GM12875 (cell line): ENCODE measurements around the gene SPDYE5.

Source experiments
- H3K4me3 ChIP-seq: one replicate; pipeline ENCODE4 v1.5.1; 2011; ENCODE audit warnings: low read depth, low read length, control low read depth
- TF ChIP-seq, protein P1 (sequence below): IDR thresholded peaks from 2 replicates; pipeline ENCODE4 v1.5.1; 2011; ENCODE audit warnings: low read depth, mild to moderate bottlenecking, control low read depth, inconsistent platforms, low read length, moderate library complexity, borderline replicate concordance; ENCODE audit not compliant: insufficient read depth

The SPDYE5 gene

DNA sequence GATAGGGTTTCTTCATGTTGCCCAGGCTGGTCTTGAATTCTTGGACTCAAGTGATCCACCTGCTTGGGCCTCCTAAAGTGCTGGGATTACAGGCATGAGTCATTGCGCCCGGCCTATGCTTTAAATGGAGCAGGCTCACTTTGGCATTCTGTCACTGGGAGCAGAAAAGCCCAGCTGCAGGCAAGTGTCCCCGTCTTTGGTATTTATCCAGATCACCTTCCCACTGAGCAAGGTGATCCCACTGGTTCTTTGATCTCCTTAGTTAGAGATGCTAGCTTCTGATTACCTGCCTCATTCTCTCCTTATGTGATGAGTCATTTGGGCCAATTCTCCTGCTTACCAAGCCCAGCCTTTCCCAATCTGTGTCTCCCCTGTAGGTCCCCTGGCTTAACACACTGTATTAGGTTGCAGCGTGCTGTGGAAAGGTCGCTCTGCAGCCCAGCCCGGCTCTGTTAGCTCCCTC lies 39.3 kb downstream of the SPDYE5 start:
- no peak overlapping the region for H3K4me3 ChIP-seq
- TF ChIP-seq, protein P1, sequence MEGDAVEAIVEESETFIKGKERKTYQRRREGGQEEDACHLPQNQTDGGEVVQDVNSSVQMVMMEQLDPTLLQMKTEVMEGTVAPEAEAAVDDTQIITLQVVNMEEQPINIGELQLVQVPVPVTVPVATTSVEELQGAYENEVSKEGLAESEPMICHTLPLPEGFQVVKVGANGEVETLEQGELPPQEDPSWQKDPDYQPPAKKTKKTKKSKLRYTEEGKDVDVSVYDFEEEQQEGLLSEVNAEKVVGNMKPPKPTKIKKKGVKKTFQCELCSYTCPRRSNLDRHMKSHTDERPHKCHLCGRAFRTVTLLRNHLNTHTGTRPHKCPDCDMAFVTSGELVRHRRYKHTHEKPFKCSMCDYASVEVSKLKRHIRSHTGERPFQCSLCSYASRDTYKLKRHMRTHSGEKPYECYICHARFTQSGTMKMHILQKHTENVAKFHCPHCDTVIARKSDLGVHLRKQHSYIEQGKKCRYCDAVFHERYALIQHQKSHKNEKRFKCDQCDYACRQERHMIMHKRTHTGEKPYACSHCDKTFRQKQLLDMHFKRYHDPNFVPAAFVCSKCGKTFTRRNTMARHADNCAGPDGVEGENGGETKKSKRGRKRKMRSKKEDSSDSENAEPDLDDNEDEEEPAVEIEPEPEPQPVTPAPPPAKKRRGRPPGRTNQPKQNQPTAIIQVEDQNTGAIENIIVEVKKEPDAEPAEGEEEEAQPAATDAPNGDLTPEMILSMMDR = no peak

DNA sequence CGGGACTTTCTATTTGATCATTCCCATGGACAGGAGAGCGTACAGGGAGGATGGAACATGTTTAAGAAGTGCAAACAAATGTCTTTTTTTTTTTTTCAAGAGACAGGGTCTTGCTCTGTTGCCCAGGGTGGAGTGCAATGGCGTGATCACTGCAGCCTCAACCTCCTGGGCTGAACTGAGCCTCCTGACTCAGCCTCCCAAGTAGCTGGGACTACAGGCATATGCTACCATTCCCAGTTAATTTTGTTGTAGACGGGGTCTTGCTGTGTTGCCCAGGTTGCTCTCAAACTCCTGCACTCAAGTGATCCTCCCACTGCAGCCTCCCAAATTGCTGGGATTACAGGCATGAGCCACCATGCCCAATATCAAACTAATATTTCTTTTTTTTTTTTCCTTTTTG lies 40.5 kb downstream of the SPDYE5 start:
- TF ChIP-seq, protein P1 = no peak
- H3K4me3 ChIP-seq = no peak overlapping the region

DNA sequence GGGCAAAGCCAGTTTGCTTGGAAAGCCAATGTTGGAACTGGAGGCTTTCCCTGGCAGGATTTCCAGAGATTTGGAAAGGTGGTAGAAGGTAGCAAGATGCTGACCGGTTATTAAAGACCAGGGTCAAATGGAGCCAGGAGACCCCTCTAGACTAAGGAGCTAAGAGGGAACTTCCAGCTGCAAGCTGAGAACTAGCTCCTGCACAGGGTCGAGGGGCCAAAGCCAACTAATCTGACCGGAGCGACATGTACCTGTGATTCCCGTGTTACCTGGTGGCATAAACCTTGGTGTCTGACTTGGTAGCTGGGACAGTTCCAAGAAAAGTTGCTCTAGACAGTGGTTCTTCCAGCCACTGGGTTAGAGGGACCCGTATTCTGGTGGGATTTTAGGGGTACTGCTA lies 41.8 kb downstream of the SPDYE5 start:
- H3K4me3 ChIP-seq = no peak overlapping the region
- TF ChIP-seq, protein P1 = no peak

DNA sequence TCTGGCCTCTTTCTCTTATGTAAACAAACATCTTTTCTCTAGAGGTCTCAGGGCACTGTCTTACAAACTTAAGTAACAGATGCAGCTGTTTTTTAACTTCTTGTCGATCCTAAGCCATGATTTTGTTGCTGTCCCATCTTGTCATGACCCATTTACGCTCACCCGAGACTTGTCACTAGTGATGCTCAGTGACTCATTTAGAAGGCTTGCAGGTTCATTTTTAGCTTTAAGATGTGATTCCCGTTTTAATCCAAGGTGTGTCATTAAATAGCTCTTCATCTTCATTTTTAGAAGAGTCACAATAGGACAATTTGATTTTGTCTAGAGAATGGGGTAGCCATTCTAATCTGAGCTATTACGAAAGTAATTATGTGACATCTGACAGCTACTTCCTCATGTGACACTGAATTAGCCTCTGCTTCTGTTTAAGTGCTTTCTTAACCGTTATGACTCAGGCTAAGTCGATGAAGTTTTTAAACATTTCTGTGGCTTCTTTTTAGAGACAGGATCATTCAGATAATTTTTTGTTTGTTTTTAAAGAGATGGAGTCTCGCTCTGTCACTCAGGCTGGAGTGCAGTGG lies 42.7 kb downstream of the SPDYE5 start:
- H3K4me3 ChIP-seq = no peak overlapping the region
- TF ChIP-seq, protein P1 = no peak

DNA sequence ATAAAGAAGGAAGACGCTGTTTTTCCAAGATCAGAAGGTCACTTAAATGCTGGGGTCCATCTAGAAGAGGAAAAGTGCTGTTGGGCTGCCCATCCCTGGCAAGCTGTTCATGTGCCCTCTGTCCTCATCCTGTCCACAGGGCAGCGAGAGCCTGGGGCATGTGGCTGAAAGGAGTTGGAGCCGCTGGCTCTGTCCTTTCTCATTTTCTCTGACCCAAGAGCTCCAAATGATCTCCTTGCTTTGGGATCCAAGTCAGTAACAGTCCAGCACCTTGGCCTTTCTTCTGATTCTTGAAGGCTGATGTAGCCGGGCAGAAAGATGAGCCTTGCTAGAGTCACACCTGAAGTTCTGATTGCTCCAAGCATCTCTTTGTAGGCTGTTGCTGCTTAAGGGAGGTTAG lies 44.4 kb downstream of the SPDYE5 start:
- TF ChIP-seq, protein P1 = no peak
- H3K4me3 ChIP-seq = no peak overlapping the region

DNA sequence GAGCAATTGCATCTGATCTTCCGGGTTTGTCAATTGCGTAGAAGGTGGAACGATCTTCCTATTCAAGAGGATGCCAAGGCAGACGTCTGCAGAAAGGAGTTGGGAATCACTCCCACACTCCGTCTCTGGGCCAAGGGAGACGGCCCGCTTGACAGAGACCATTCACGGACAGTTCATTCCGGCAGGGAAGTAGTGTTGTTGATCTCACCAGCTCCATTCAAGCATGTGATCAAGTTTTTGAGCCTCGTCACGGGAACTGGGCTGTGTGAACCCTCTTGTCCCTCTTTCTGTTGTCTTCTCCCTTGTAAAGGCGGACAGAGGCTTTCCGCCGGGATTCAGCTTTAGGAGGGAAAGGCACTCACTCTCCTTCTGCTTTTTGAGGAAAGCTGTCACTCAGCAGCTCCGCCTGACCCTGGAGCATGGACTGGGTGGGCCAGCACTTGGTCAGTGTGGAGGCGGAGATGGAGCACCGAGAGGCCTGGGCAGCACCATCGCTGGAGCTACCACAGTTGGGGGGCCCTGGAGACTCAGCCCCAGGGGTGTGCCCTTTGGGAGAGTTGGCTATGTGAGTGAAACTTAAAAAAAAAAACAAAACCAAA lies 44.9 kb downstream of the SPDYE5 start:
- no peak overlapping the region for H3K4me3 ChIP-seq
- TF ChIP-seq, protein P1 = no peak

DNA sequence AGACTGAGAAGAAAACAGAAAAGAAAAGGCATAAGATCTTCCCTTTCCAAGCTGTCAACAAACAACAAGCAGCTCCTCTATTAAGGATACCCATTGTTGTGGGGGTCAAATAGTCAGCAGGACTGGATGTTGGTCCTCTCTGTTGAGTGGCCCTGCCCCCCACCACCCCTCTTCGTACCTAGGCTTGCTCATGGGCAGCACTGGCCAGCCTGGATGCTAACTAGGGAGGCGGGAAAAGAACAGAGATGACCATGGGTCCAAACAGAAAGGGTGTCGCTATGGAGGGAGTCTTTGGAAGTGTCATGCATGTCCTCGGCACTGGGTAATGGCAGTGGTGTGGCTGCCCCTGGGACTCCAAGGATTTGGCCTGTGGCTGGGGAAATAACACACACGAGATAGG lies 45.6 kb downstream of the SPDYE5 start:
- H3K4me3 ChIP-seq = no peak overlapping the region
- TF ChIP-seq, protein P1 = no peak
